HG03097 (cell line): ENCODE measurements around the gene TOMM20.

Source experiments
- ATAC-seq: cut with Tn5 transposase; IDR thresholded peaks from one replicate; pipeline ENCODE4 v1.9.1; 2021; ENCODE audit not compliant: unreplicated experiment, low FRiP score

TOMM20 gene

GRCh38 chr1:235069577-235070563 lies 58.8 kb downstream of the TOMM20 start:
- ATAC-seq: no peak

- ATAC-seq: no peak
Measured at GRCh38 chr1:235069176-235069575, 59.5 kb downstream of the TOMM20 start.

- no peak for ATAC-seq
Measured at GRCh38 chr1:235068158-235069121, 60.2 kb downstream of the TOMM20 start.

GRCh38 chr1:235067396-235068157 lies 61.1 kb downstream of the TOMM20 start:
- ATAC-seq: no peak

- no peak for ATAC-seq
Measured at GRCh38 chr1:235063068-235063765, 65.4 kb downstream of the TOMM20 start.

GRCh38 chr1:235060607-235061470 lies 67.8 kb downstream of the TOMM20 start:
- ATAC-seq: no peak
